ENCODE data around the gene FIGNL2.

DNA sequence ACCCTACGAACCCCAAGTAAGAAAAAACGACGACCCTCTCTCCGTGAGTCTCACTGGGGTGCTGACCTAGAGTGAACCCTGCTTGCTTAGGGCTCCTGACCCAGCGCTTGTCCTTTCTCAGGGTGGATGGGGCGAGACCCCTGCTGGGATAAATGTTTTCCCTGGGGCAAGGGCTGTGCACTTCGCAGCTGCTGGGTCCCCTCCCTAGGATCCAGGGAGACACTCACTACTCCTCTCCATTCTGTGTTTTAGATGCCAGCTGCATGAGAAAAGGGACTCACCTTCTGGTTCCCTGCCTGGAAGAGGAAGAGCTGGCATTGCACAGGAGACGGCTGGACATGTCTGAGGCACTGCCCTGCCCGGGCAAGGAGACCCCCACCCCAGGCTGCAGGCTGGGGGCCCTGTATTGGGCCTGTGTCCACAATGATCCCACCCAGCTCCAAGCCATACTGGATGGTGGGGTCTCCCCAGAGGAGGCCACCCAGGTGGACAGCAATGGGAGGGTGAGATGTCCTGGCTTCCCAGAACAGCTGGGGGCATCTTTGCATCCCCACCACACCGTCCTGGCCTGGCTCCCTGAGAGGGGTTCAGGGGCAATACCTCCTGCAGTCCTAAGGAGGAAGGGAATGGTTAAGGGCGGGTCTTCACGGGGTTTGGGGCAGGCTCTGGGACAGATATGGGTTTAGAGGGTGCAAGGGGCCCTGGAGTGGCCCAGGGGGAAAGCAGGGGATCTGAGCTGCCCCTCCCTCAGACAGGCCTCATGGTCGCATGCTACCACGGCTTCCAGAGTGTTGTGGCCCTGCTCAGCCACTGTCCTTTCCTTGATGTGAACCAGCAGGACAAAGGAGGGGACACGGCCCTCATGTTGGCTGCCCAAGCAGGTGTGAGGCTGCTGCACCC is 40.0 kb upstream of the FIGNL2 start:
- TF ChIP-seq POLR2A (IDR thresholded peaks at IDR 0.05; ENCODE audit: low read length) (no peak), GATA1 (IDR thresholded peaks at IDR 0.05; ENCODE audit: low read depth, low read length) (no peak)

Data from erythroblast (primary cell).